MV-4-11 (cell line): ENCODE data around the gene FAM177A1.
A peak's percentile ranks its signal among the peaks of the same experiment; 100 is the strongest.
"Not testable (repeated sequence)": the region's sequence is repeated elsewhere in the genome, so short reads cannot be mapped to it uniquely, and the experiment has no call there.

Source experiments
- DNase-seq: peaks from one replicate; lab custom pipeline; 2025; lab: John Stamatoyannopoulos, UW

Gene FAM177A1

GRCh38 chr14:35061113-35061791 is 15.2 kb downstream of the FAM177A1 start:
- DNase-seq: not testable (repeated sequence)

GRCh38 chr14:35065731-35066130 is 19.7 kb downstream of the FAM177A1 start:
- not testable (repeated sequence) for DNase-seq

- no peak for DNase-seq
Observed at GRCh38 chr14:35068238-35069012, 22.4 kb downstream of the FAM177A1 start.

GRCh38 chr14:35072226-35072625 is 26.2 kb downstream of the FAM177A1 start:
- DNase-seq: peak; percentile 2

GRCh38 chr14:35073486-35073885 is 27.4 kb downstream of the FAM177A1 start:
- DNase-seq: no peak

- DNase-seq: no peak
Observed at GRCh38 chr14:35078082-35078481, 32.0 kb downstream of the FAM177A1 start.

GRCh38 chr14:35079742-35080141 is 33.7 kb downstream of the FAM177A1 start:
- DNase-seq: no peak

- no peak for DNase-seq
Observed at GRCh38 chr14:35083530-35084150, 37.6 kb downstream of the FAM177A1 start.

- no peak for DNase-seq
Observed at GRCh38 chr14:35085441-35085840, 39.4 kb downstream of the FAM177A1 start.

GRCh38 chr14:35088514-35088913 is 42.4 kb downstream of the FAM177A1 start:
- no peak for DNase-seq

GRCh38 chr14:35094645-35095044 is 48.6 kb downstream of the FAM177A1 start:
- not testable (repeated sequence) for DNase-seq

- no peak for DNase-seq
Observed at GRCh38 chr14:35107866-35108265, 61.8 kb downstream of the FAM177A1 start.

- DNase-seq: no peak
Observed at GRCh38 chr14:35112641-35113040, 66.6 kb downstream of the FAM177A1 start.

- DNase-seq: no peak
Observed at GRCh38 chr14:35113308-35113950, 67.4 kb downstream of the FAM177A1 start.

GRCh38 chr14:35114036-35114435 is 68.0 kb downstream of the FAM177A1 start:
- DNase-seq: no peak

GRCh38 chr14:35116242-35116641 is 70.2 kb downstream of the FAM177A1 start:
- no peak for DNase-seq

- no peak for DNase-seq
Observed at GRCh38 chr14:35117112-35117511, 71.0 kb downstream of the FAM177A1 start.

- DNase-seq: no peak
Observed at GRCh38 chr14:35121026-35121886, 75.2 kb downstream of the FAM177A1 start.

GRCh38 chr14:35121887-35122695 is 76.0 kb downstream of the FAM177A1 start, which contains the start of the genes PPP2R3C and PRORP:
TSS of gene PPP2R3C (minus strand) at chr14:35121990. CDS start at chr14:35121959, 31 bp downstream.
TSS of gene PRORP (plus strand) at chr14:35122552. CDS start at chr14:35123246, 694 bp downstream.
- peak; percentile 91 for DNase-seq

- no peak for DNase-seq
Observed at GRCh38 chr14:35122696-35123387, 76.8 kb downstream of the FAM177A1 start.
